Endothelial cell of umbilical vein (primary cell): Measurements from ENCODE around the gene GRID2. TPM values are rescaled to one million over a fixed set of nuclear protein-coding genes. Genes with fewer than 3 reads are reported as not detected.

Experiments used
- BruUV-seq: library from RNA; stranded (reverse); fragments of 400-500 nt; replicated peaks from 2 replicates; lab custom pipeline; 2021; lab: Mats Ljungman, UMichigan
- CTCF ChIA-PET: fragments of 300-600, 350-600 bp; sonication (Branson Sonifier 250); formaldehyde crosslinking; loops from one replicate; lab custom pipeline; 2021; ENCODE audit warnings: antibody characterized with exemption, inconsistent platforms; lab: Charles Lee
- POLR2A ChIA-PET: fragments of 300-600, 350-600 bp; sonication (Branson Sonifier 250); formaldehyde crosslinking; loops from one replicate; lab custom pipeline; 2021; ENCODE audit warnings: antibody characterized with exemption, inconsistent platforms; lab: Charles Lee
- DNase-seq: peaks from one replicate; pipeline ENCODE4 v3.0.0-alpha.2; 2011; ENCODE audit warnings: low read depth, low spot score
- FAIRE-seq: peaks from 2 replicates; lab custom pipeline; 2011; peaks lifted over from hg19 to GRCh38; lab: Jason Lieb, UNC
- H2AFZ ChIP-seq: 2 replicates; pipeline ENCODE4 v1.6.0; 2012; ENCODE audit warnings: low read depth, low read length, control low read depth, inconsistent platforms
- H3K27ac ChIP-seq: 2 replicates; pipeline ENCODE4 v1.5.1; 2011; ENCODE audit warnings: low read depth, mild to moderate bottlenecking, control low read depth, low read length, moderate library complexity; ENCODE audit not compliant: insufficient read depth
- H3K27me3 ChIP-seq, 2 experiments: 2 replicates each; pipeline versions ENCODE4 v1.6.0 to v1.6.1; 2011; ENCODE audit warnings: low read length in 2 of 2, mixed read lengths in 1 of 2; ENCODE audit not compliant: control insufficient read depth in 2 of 2, insufficient read depth in 2 of 2
- H3K36me3 ChIP-seq, 2 experiments: 2 replicates in 1 of 2; 3 replicates in 1 of 2; pipeline ENCODE4 v1.5.1; 2011; ENCODE audit warnings: low read length in 2 of 2, mild to moderate bottlenecking in 1 of 2, moderate library complexity in 1 of 2; ENCODE audit not compliant: control insufficient read depth in 2 of 2, insufficient read depth in 2 of 2; ENCODE audit errors: extremely low read depth in 1 of 2
- H3K4me1 ChIP-seq: 3 replicates; pipeline ENCODE4 v1.5.1; 2011; ENCODE audit warnings: mild to moderate bottlenecking, low read length; ENCODE audit not compliant: control insufficient read depth, insufficient read depth; ENCODE audit errors: extremely low read depth
- H3K4me2 ChIP-seq: 2 replicates; pipeline ENCODE4 v1.6.1; 2011; ENCODE audit warnings: low read length, control low read depth, mixed read lengths; ENCODE audit not compliant: insufficient read depth
- H3K4me3 ChIP-seq, 3 experiments: fragments of 200-600 bp in 1 of 3; sonication (generic), shearing (Covaris generic) in 1 of 3; replicated peaks in 1 of 3; 2 replicates each; pipeline ENCODE4 v1.5.1; 2011 to 2016; ENCODE audit warnings: control low read depth in 3 of 3, low read length in 3 of 3, mild to moderate bottlenecking in 2 of 3, inconsistent platforms in 1 of 3, low read depth in 1 of 3, moderate library complexity in 1 of 3; ENCODE audit not compliant: insufficient read depth in 1 of 3
- H3K79me2 ChIP-seq: 2 replicates; pipeline ENCODE4 v1.6.0; 2012; ENCODE audit warnings: low read length, inconsistent platforms; ENCODE audit not compliant: control insufficient read depth, insufficient read depth
- H3K9ac ChIP-seq: replicated peaks from 2 replicates; pipeline ENCODE3; 2011; ENCODE audit warnings: low read length, control low read depth; ENCODE audit not compliant: insufficient read depth; ENCODE audit errors: extremely low read depth
- H3K9me1 ChIP-seq: replicated peaks from 3 replicates; pipeline ENCODE4 v1.6.0; 2011; ENCODE audit warnings: mild to moderate bottlenecking, low read length; ENCODE audit not compliant: control insufficient read depth, insufficient read depth; ENCODE audit errors: extremely low read depth
- H3K9me3 ChIP-seq: replicated peaks from 2 replicates; pipeline ENCODE4 v1.5.1; 2012; ENCODE audit warnings: low read length, inconsistent platforms; ENCODE audit not compliant: control insufficient read depth, insufficient read depth
- H4K20me1 ChIP-seq: replicated peaks from 2 replicates; pipeline ENCODE3; 2011; ENCODE audit warnings: mild to moderate bottlenecking, low read length; ENCODE audit not compliant: control insufficient read depth, insufficient read depth; ENCODE audit errors: extremely low read depth
- EZH2 ChIP-seq: IDR thresholded peaks from 2 replicates; pipeline ENCODE4 v1.6.1; 2012; ENCODE audit warnings: borderline replicate concordance, low read depth, mild to moderate bottlenecking, moderate library complexity, low read length, inconsistent platforms; ENCODE audit not compliant: severe bottlenecking
- FOS ChIP-seq: IDR thresholded peaks from 2 replicates; pipeline ENCODE4 v1.6.1; 2011; ENCODE audit warnings: mild to moderate bottlenecking, low read length, moderate library complexity, borderline replicate concordance; ENCODE audit not compliant: insufficient read depth
- GATA2 ChIP-seq: IDR thresholded peaks from 2 replicates; pipeline ENCODE4 v1.7.0; 2011; ENCODE audit warnings: low read depth, mild to moderate bottlenecking, moderate library complexity, mixed read lengths, low read length; ENCODE audit not compliant: insufficient read length, insufficient read depth
- JUN ChIP-seq: IDR thresholded peaks from 2 replicates; pipeline ENCODE4 v1.6.1; 2011; ENCODE audit warnings: borderline replicate concordance, low read depth; ENCODE audit not compliant: insufficient read length, insufficient read depth
- MYC ChIP-seq: IDR thresholded peaks from one replicate; pipeline ENCODE4 v1.6.1; 2011; ENCODE audit warnings: mild to moderate bottlenecking, low read depth, low read length
- POLR2A ChIP-seq: IDR thresholded peaks from 2 replicates; pipeline ENCODE4 v1.6.1; 2012; ENCODE audit warnings: low read depth, mild to moderate bottlenecking, control low read depth, low read length
- POLR2AphosphoS5 ChIP-seq: IDR thresholded peaks from 2 replicates; pipeline ENCODE4 v1.6.1; 2012; ENCODE audit warnings: low read depth, mild to moderate bottlenecking, control low read depth, low read length, moderate library complexity; ENCODE audit not compliant: insufficient read depth
- dilution Hi-C: fragments of 300-500 bp; cut with MboI; formaldehyde crosslinking; loops from one replicate; pipeline ENCODE4 v1.15.0; 2019; ENCODE audit warnings: low sequenced_read_pairs; ENCODE audit not compliant: extremely low pct_ligation_motif_present
- intact Hi-C: fragments of 100-400 bp; cut with micrococcal nuclease; formaldehyde crosslinking; loops from one replicate; pipeline ENCODE4 v1.10.0; 2022
- polyA plus RNA-seq, 4 experiments: library from polyadenylated mRNA; depleted of rRNA in 3 of 4; stranded (reverse) in 3 of 4; unstranded in 1 of 4; fragments of >200 nt; gene quantifications; 2 replicates each; pipeline versions ENCODE4 v1.2.1 to v1.2.3, GENCODE V29; 2011 to 2012; ENCODE audit warnings: missing spikeins in 1 of 4
- total RNA-seq: library from RNA; stranded (reverse); gene quantifications from 2 replicates; pipeline ENCODE4 v1.2.3, GENCODE V29; 2021
- TF ChIP-seq, protein P1 (sequence below), 2 donors: IDR thresholded peaks; 1 replicate in 1 of 2; 2 replicates in 1 of 2; pipeline ENCODE4 v1.5.1; 2011; ENCODE audit warnings: low read length in 2 of 2, mild to moderate bottlenecking in 2 of 2, moderate library complexity in 2 of 2, control low read depth in 1 of 2, inconsistent platforms in 1 of 2, low read depth in 1 of 2; ENCODE audit not compliant: insufficient read depth in 1 of 2; ENCODE audit errors: extremely low read depth in 1 of 2
- TF ChIP-seq, protein P2 (sequence below): IDR thresholded peaks from 2 replicates; pipeline ENCODE4 v1.6.1; 2011; ENCODE audit not compliant: insufficient read depth, insufficient read length

GRID2 gene
- total and polyA plus RNA-seq, 2 donors (not counting 3 experiments of a cell fraction or from before 2014, with no cell fraction given): not detected

GRCh38 chr4:92843784-92844183 is 540.0 kb downstream of the GRID2 start:
- Histone ChIP-seq H3K36me3 (no peaks in the 10 kb centered on the region), H3K9me1 (no peaks in the 10 kb centered on the region), H3K4me1 (no peaks in the 10 kb centered on the region), H4K20me1 (no peaks in the 10 kb centered on the region), H2AFZ (no peak overlapping the region), H3K9ac (no peak overlapping the region), H3K4me3 (no peak overlapping the region), H3K79me2 (no peaks in the 10 kb centered on the region), H3K27ac (no peak overlapping the region), H3K4me2 (no peak overlapping the region), H3K9me3 (no peaks in the 10 kb centered on the region), H3K27me3 (no peaks in the 10 kb centered on the region)
- DNase-seq (no peak), FAIRE-seq (no peak)
- dilution Hi-C loops (no loop called here), intact Hi-C loops (no loop called here)
- ChIA-PET CTCF (interaction anchor here (1.2 kb wide), 1 partner anchor 9 kb away, joined by 3 read pairs; no protein-coding TSS in a partner anchor), POLR2A (no interaction called here)
- TF ChIP-seq EZH2: no peak
- no peak for TF ChIP-seq MYC
- no peak for TF ChIP-seq POLR2A
- no peak for TF ChIP-seq JUN
- TF ChIP-seq, protein P1, sequence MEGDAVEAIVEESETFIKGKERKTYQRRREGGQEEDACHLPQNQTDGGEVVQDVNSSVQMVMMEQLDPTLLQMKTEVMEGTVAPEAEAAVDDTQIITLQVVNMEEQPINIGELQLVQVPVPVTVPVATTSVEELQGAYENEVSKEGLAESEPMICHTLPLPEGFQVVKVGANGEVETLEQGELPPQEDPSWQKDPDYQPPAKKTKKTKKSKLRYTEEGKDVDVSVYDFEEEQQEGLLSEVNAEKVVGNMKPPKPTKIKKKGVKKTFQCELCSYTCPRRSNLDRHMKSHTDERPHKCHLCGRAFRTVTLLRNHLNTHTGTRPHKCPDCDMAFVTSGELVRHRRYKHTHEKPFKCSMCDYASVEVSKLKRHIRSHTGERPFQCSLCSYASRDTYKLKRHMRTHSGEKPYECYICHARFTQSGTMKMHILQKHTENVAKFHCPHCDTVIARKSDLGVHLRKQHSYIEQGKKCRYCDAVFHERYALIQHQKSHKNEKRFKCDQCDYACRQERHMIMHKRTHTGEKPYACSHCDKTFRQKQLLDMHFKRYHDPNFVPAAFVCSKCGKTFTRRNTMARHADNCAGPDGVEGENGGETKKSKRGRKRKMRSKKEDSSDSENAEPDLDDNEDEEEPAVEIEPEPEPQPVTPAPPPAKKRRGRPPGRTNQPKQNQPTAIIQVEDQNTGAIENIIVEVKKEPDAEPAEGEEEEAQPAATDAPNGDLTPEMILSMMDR (IDR thresholded peaks at IDR 0.05; ENCODE audit: extremely low read depth in 1 of 2, insufficient read depth in 1 of 2, low read depth in 1 of 2, low read length in 2 of 2): no peak
- TF ChIP-seq, protein P2, sequence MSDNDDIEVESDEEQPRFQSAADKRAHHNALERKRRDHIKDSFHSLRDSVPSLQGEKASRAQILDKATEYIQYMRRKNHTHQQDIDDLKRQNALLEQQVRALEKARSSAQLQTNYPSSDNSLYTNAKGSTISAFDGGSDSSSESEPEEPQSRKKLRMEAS: no peak
- TF ChIP-seq FOS: no peak
- TF ChIP-seq POLR2AphosphoS5: no peak
- TF ChIP-seq GATA2: no peak
- no TSS peak for BruUV-seq
